Endothelial cell (in vitro differentiated cells): ENCODE measurements around the gene SPATA18. TPM values are rescaled to one million over a fixed set of nuclear protein-coding genes. Genes with fewer than 3 reads are reported as not detected.

Source experiments
- DNase-seq: peaks from one replicate; pipeline ENCODE4 v3.0.0; 2021; ENCODE audit warnings: low spot score
- H3K27ac Mint-ChIP-seq: one replicate; pipeline ENCODE4 v1.8.0; 2021; ENCODE audit warnings: mixed read lengths, inconsistent platforms; ENCODE audit not compliant: unreplicated experiment
- H3K27me3 Mint-ChIP-seq: one replicate; pipeline ENCODE4 v1.8.0; 2021; ENCODE audit warnings: mild to moderate bottlenecking, moderate library complexity, mixed read lengths, inconsistent platforms; ENCODE audit not compliant: unreplicated experiment
- H3K36me3 Mint-ChIP-seq: one replicate; pipeline ENCODE4 v1.8.0; 2021; ENCODE audit warnings: mild to moderate bottlenecking, low read depth, mixed read lengths, inconsistent platforms; ENCODE audit not compliant: unreplicated experiment
- H3K4me1 Mint-ChIP-seq: one replicate; pipeline ENCODE4 v1.8.0; 2021; ENCODE audit warnings: mild to moderate bottlenecking, mixed read lengths, inconsistent platforms; ENCODE audit not compliant: unreplicated experiment
- H3K4me3 Mint-ChIP-seq: one replicate; pipeline ENCODE4 v1.8.0; 2021; ENCODE audit warnings: mild to moderate bottlenecking, mixed read lengths, inconsistent platforms; ENCODE audit not compliant: unreplicated experiment
- H3K9me3 Mint-ChIP-seq: one replicate; pipeline ENCODE4 v1.8.0; 2021; ENCODE audit warnings: mixed read lengths, inconsistent platforms; ENCODE audit not compliant: unreplicated experiment
- total RNA-seq: library from RNA; stranded (reverse); fragmentation: NEBNext Ultra II Directional; extraction: Animal tissue kit (Norgen Biotek cat#: 25700); gene quantifications from one replicate; pipeline ENCODE4 v1.2.1, GENCODE V29; 2021; ENCODE audit not compliant: unreplicated experiment
- TF ChIP-seq, protein P1 (sequence below): fragments of 200-600 bp; sonication (generic); IDR thresholded peaks from one replicate; pipeline ENCODE4 v1.5.0; 2021; ENCODE audit warnings: antibody characterized with exemption; ENCODE audit not compliant: unreplicated experiment

The SPATA18 gene
- total RNA-seq, 1 donor from 2014 or later = 17.3 TPM

DNA sequence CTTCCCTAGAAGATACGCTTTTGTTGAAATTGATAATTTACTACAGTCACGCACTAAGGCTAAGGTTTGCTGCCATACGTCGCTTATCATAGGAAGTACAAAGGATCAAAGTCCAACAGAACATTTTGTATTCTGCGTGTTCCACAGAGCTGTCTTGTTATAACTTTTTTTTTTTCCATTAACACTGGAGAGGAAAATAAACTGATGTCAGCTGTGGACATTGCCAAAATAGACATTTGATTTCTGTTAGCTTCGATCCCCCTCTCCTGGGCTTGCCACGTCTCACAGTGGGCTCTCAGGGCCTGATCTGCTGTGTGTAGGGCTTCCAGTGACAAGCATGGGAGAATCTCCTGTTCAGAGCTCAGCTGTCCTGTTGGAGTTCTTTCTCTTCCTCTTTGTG, 93.3 kb downstream of the SPATA18 start:
- H3K36me3 Mint-ChIP-seq = no peaks in the 10 kb centered on the region
- H3K27ac Mint-ChIP-seq = no peak overlapping the region
- TF ChIP-seq, protein P1, sequence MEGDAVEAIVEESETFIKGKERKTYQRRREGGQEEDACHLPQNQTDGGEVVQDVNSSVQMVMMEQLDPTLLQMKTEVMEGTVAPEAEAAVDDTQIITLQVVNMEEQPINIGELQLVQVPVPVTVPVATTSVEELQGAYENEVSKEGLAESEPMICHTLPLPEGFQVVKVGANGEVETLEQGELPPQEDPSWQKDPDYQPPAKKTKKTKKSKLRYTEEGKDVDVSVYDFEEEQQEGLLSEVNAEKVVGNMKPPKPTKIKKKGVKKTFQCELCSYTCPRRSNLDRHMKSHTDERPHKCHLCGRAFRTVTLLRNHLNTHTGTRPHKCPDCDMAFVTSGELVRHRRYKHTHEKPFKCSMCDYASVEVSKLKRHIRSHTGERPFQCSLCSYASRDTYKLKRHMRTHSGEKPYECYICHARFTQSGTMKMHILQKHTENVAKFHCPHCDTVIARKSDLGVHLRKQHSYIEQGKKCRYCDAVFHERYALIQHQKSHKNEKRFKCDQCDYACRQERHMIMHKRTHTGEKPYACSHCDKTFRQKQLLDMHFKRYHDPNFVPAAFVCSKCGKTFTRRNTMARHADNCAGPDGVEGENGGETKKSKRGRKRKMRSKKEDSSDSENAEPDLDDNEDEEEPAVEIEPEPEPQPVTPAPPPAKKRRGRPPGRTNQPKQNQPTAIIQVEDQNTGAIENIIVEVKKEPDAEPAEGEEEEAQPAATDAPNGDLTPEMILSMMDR = no peak
- DNase-seq = no peak
- no peaks in the 10 kb centered on the region for H3K9me3 Mint-ChIP-seq
- peaks cover 3% of the 10 kb centered on the region for H3K4me1 Mint-ChIP-seq
- no peak overlapping the region for H3K4me3 Mint-ChIP-seq
- peaks cover 3% of the 10 kb centered on the region for H3K27me3 Mint-ChIP-seq

Other genes with a start within 250 kb of the SPATA18 start
- gene DCUN1D4, start 208.2 kb upstream of the SPATA18 start, total RNA-seq = 61.0 TPM
- gene LRRC66, start 30.9 kb upstream of the SPATA18 start, total RNA-seq = 1.3 TPM
- gene SGCB, start 13.0 kb upstream of the SPATA18 start, total RNA-seq = 55.4 TPM